ENCODE results near the gene ACOX1. TPM values are rescaled to one million over a fixed set of nuclear protein-coding genes. Genes with fewer than 3 reads are reported as not detected.

The ACOX1 gene
- total and polyA plus RNA-seq, 4 donors = 33.3 to 293 (median 63.4) TPM

GRCh38 chr17:75940727-75941441 is 38.1 kb downstream of the ACOX1 start, which contains the start of gene FBF1 (continued):
- TF ChIP-seq HNF4A (conservative IDR thresholded peaks at IDR 0.05) (peak; percentile 24 to 50), YY1 (IDR thresholded peaks at IDR 0.05) (peak; percentile 88), RXRA (IDR thresholded peaks at IDR 0.05) (peak; percentile 5 to 44), MAX (IDR thresholded peaks at IDR 0.05) (peak; percentile 93), EGR1 (IDR thresholded peaks at IDR 0.05; ENCODE audit: low read depth in 2 of 2) (peak in 1 of 2 donors; percentile 21), NR2F2 (IDR thresholded peaks at IDR 0.05) (no peak), FOXA2 (IDR thresholded peaks at IDR 0.05) (peak; percentile 30), RAD21 (IDR thresholded peaks at IDR 0.05) (peak in 1 of 2 donors; percentile 59), TAF1 (conservative IDR thresholded peaks at IDR 0.05) (no peak)

GRCh38 chr17:75937652-75938051 is 41.3 kb downstream of the ACOX1 start:
- Histone ChIP-seq H3K4me3 (ENCODE audit: low read depth in 1 of 3, low read length in 3 of 3) (no peak overlapping the region), H3K36me3 (ENCODE audit: control insufficient read depth in 4 of 4, insufficient read depth in 3 of 4, low read depth in 1 of 4, low read length in 3 of 4) (peaks cover 0 to 2% (median 0%) of the 10 kb centered on the region in 4 donors), H3K27ac (ENCODE audit: low read depth in 1 of 2, low read length in 2 of 2) (no peak overlapping the region), H3K27me3 (ENCODE audit: control insufficient read depth in 4 of 4, insufficient read depth in 4 of 4, low read length in 3 of 4) (no peaks in the 10 kb centered on the region), H3K9ac (ENCODE audit: low read depth in 1 of 2, low read length in 2 of 2) (no peak overlapping the region), H3K4me1 (ENCODE audit: control insufficient read depth in 4 of 4, insufficient read depth in 4 of 4, low read length in 3 of 4) (peaks cover 0 to 15% (median 9%) of the 10 kb centered on the region in 4 donors), H3K9me3 (ENCODE audit: control insufficient read depth in 4 of 4, low read length in 3 of 4) (no peaks in the 10 kb centered on the region)
- 91% methylated on average over 13 of the region's 13 CpGs for WGBS
- no peak for DNase-seq (ENCODE audit: low spot score)
- TF ChIP-seq GABPA (IDR thresholded peaks at IDR 0.05 in 1 of 2, conservative IDR thresholded peaks at IDR 0.05 in 1 of 2) (no peak), FOXA2 (IDR thresholded peaks at IDR 0.05) (no peak), NR2F2 (IDR thresholded peaks at IDR 0.05) (no peak), ZBTB33 (IDR thresholded peaks at IDR 0.05) (no peak), HNF4G (IDR thresholded peaks at IDR 0.05) (no peak), FOXA1 (IDR thresholded peaks at IDR 0.05) (no peak), EGR1 (IDR thresholded peaks at IDR 0.05; ENCODE audit: low read depth in 2 of 2) (no peak), RXRA (IDR thresholded peaks at IDR 0.05) (no peak), JUND (IDR thresholded peaks at IDR 0.05) (no peak), YY1 (IDR thresholded peaks at IDR 0.05) (no peak), SP1 (IDR thresholded peaks at IDR 0.05) (no peak), REST (IDR thresholded peaks at IDR 0.05) (no peak), RAD21 (IDR thresholded peaks at IDR 0.05) (no peak), CTCF (IDR thresholded peaks at IDR 0.05; ENCODE audit: low read depth, low read length, missing input control) (no peak), MAX (IDR thresholded peaks at IDR 0.05) (no peak), ATF3 (IDR thresholded peaks at IDR 0.05) (no peak), HNF4A (conservative IDR thresholded peaks at IDR 0.05) (no peak)
